ENCODE data around the gene CEP97. TPM values are rescaled to one million over a fixed set of nuclear protein-coding genes. Genes with fewer than 3 reads are reported as not detected.
"Not testable (repeated sequence)": the region's sequence is repeated elsewhere in the genome, so short reads cannot be mapped to it uniquely, and the experiment has no call there.

Gene CEP97
- total RNA-seq, 1 experiment from 2014 or later, result 11.5 TPM

DNA sequence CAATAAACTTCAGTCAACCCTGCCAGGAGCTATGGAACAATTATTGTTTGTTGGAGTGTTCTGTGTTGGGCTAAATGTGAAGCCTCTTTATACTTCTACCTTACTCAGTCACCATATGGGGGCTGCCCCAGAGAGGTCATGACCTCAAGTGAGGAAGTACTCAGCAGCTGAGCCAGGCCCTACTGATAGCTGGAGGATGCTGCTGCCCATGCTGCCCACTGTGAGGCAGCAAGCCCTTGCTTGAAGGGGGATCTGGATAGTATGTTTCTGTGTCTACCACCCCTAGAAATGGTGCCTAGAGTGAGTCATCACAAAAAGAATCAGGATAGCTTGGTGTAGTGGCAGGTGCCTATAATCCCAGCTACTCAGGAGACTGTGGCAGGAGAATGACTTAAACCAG is 33.4 kb upstream of the CEP97 start:
- Mint-ChIP-seq H3K4me1 (ENCODE audit: insufficient read depth, unreplicated experiment) (peaks cover 6% of the 10 kb centered on the region), H3K27ac (ENCODE audit: low read depth, unreplicated experiment) (peak overlapping the region; percentile 49), H3K36me3 (ENCODE audit: insufficient read depth, unreplicated experiment) (peaks cover 15% of the 10 kb centered on the region), H3K9me3 (ENCODE audit: unreplicated experiment) (no peaks in the 10 kb centered on the region), H3K4me3 (ENCODE audit: unreplicated experiment) (no peak overlapping the region), H3K27me3 (ENCODE audit: insufficient read depth, unreplicated experiment) (no peaks in the 10 kb centered on the region)
- TF ChIP-seq, protein P1, sequence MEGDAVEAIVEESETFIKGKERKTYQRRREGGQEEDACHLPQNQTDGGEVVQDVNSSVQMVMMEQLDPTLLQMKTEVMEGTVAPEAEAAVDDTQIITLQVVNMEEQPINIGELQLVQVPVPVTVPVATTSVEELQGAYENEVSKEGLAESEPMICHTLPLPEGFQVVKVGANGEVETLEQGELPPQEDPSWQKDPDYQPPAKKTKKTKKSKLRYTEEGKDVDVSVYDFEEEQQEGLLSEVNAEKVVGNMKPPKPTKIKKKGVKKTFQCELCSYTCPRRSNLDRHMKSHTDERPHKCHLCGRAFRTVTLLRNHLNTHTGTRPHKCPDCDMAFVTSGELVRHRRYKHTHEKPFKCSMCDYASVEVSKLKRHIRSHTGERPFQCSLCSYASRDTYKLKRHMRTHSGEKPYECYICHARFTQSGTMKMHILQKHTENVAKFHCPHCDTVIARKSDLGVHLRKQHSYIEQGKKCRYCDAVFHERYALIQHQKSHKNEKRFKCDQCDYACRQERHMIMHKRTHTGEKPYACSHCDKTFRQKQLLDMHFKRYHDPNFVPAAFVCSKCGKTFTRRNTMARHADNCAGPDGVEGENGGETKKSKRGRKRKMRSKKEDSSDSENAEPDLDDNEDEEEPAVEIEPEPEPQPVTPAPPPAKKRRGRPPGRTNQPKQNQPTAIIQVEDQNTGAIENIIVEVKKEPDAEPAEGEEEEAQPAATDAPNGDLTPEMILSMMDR (IDR thresholded peaks at IDR 0.05; ENCODE audit: unreplicated experiment), result no peak
- DNase-seq (ENCODE audit: unreplicated experiment), result no peak
- CTCF ChIA-PET, result interaction anchor here (0.6 to 2.3 kb wide), 8 partner anchors 12 to 535 kb away, joined by 3 to 11 read pairs (median 5); partner anchors contain the start of genes CEP97 and PCNP
- BruUV-seq (replicated peaks), result no TSS peak
- intact Hi-C loops (cut with micrococcal nuclease), result no loop called here
- POLR2A ChIA-PET, result interaction anchor here (0.6 to 1.9 kb wide), 6 partner anchors 15 to 212 kb away, joined by 3 to 5 read pairs (median 4); partner anchors contain the start of gene PCNP

DNA sequence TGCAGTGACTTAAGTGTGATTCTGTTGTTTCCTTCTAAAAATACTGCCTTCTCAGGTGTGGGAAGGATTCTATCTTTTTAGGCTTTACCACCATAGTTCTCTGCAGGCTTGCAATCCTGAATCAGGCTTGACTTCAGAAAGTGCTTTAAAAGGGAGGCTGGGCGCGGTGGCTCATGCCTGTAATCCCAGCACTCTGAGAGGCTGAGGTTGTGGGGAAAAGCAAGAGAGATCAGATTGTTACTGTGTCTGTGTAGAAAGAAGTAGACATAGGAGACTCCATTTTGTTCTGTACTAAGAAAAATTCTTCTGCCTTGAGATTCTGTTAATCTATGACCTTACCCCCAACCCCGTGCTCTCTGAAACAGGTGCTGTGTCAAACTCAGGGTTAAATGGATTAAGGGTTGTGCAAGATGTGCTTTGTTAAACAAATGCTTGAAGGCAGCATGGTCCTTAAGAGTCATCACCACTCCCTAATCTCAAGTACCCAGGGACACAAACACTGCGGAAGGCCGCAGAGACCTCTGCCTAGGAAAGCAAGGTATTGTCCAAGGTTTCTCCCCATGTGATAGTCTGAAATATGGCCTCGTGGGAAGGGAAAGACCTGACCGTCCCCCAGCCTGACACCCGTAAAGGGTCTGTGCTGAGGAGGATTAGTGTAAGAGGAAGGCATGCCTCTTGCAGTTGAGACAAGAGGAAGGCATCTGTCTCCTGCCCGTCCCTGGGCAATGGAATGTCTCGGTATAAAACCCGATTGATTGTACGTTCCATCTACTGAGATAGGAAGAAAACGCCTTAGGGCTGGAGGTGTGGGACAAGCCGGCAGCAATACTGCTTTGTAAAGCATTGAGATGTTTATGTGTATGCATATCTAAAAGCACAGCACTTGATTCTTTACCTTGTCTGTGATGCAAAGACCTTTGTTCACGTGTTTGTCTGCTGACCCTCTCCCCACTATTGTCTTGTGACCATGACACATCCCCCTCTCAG is 32.4 kb upstream of the CEP97 start:
- H3K4me1 Mint-ChIP-seq (ENCODE audit: insufficient read depth, unreplicated experiment); DNase-seq (ENCODE audit: unreplicated experiment); BruUV-seq (replicated peaks); H3K27me3 Mint-ChIP-seq (ENCODE audit: insufficient read depth, unreplicated experiment); H3K9me3 Mint-ChIP-seq (ENCODE audit: unreplicated experiment); intact Hi-C loops (cut with micrococcal nuclease); H3K36me3 Mint-ChIP-seq (ENCODE audit: insufficient read depth, unreplicated experiment): not testable (repeated sequence)
- POLR2A ChIA-PET, result interaction anchor here (0.6 to 1.9 kb wide), 5 partner anchors 16 to 210 kb away, joined by 3 to 5 read pairs (median 4); partner anchors contain the start of gene PCNP
- peak overlapping the region; percentile 7 for H3K4me3 Mint-ChIP-seq (ENCODE audit: unreplicated experiment)
- CTCF ChIA-PET, result interaction anchor here (0.6 to 2.3 kb wide), 7 partner anchors 13 to 462 kb away, joined by 3 to 11 read pairs (median 5); partner anchors contain the start of gene CEP97
- H3K27ac Mint-ChIP-seq (ENCODE audit: low read depth, unreplicated experiment), result peak overlapping the region; percentile 36

DNA sequence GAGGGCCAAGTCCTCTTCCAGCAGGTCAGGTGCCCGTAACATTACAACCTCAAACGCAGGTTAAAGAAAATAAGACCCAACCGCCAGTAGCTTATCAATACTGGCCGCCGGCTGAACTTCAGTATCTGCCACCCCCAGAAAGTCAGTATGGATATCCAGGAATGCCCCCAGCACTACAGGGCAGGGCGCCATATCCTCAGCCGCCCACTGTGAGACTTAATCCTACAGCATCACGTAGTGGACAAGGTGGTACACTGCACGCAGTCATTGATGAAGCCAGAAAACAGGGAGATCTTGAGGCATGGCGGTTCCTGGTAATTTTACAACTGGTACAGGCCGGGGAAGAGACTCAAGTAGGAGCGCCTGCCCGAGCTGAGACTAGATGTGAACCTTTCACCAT is 30.9 kb upstream of the CEP97 start:
- H3K27me3 Mint-ChIP-seq (ENCODE audit: insufficient read depth, unreplicated experiment); H3K4me1 Mint-ChIP-seq (ENCODE audit: insufficient read depth, unreplicated experiment); POLR2A ChIA-PET; BruUV-seq (replicated peaks); intact Hi-C loops (cut with micrococcal nuclease); H3K9me3 Mint-ChIP-seq (ENCODE audit: unreplicated experiment); H3K4me3 Mint-ChIP-seq (ENCODE audit: unreplicated experiment); H3K27ac Mint-ChIP-seq (ENCODE audit: low read depth, unreplicated experiment); H3K36me3 Mint-ChIP-seq (ENCODE audit: insufficient read depth, unreplicated experiment): not testable (repeated sequence)
- CTCF ChIA-PET, result interaction anchor here (0.7 to 2.0 kb wide), 5 partner anchors 15 to 487 kb away, joined by 3 to 6 read pairs (median 4); no protein-coding TSS in a partner anchor
- TF ChIP-seq, protein P1 (IDR thresholded peaks at IDR 0.05; ENCODE audit: unreplicated experiment), result peak; percentile 59
- peak; percentile 75 for DNase-seq (ENCODE audit: unreplicated experiment)

DNA sequence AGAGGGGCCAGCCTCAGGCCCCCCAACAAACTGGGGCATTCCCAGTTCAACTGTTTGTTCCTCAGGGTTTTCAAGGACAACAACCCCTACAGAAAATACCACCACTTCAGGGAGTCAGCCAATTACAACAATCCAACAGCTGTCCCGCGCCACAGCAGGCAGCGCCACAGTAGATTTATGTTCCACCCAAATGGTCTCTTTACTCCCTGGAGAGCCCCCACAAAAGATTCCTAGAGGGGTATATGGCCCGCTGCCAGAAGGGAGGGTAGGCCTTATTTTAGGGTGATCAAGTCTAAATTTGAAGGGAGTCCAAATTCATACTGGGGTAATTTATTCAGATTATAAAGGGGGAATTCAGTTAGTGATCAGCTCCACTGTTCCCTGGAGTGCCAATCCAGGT is 29.6 kb upstream of the CEP97 start:
- DNase-seq (ENCODE audit: unreplicated experiment); H3K9me3 Mint-ChIP-seq (ENCODE audit: unreplicated experiment); H3K36me3 Mint-ChIP-seq (ENCODE audit: insufficient read depth, unreplicated experiment); H3K4me3 Mint-ChIP-seq (ENCODE audit: unreplicated experiment); POLR2A ChIA-PET; H3K27me3 Mint-ChIP-seq (ENCODE audit: insufficient read depth, unreplicated experiment); BruUV-seq (replicated peaks); H3K27ac Mint-ChIP-seq (ENCODE audit: low read depth, unreplicated experiment); H3K4me1 Mint-ChIP-seq (ENCODE audit: insufficient read depth, unreplicated experiment): not testable (repeated sequence)
- intact Hi-C loops (cut with micrococcal nuclease), result loop anchor here (1.0 to 2.0 kb wide), 4 partner anchors 12 to 534 kb away; partner anchors contain the start of gene CEP97
- CTCF ChIA-PET, result interaction anchor here (0.6 to 2.3 kb wide), 15 partner anchors 9 to 1796 kb away, joined by 3 to 40 read pairs (median 4); no protein-coding TSS in a partner anchor
